HG02759 (cell line): ENCODE data around the gene TRAPPC4.
"Not testable (repeated sequence)": the region's sequence is repeated elsewhere in the genome, so short reads cannot be mapped to it uniquely, and the experiment has no call there.

ENCODE experiments used
- ATAC-seq: cut with Tn5 transposase; IDR thresholded peaks from one replicate; pipeline ENCODE4 v1.9.1; 2021; ENCODE audit warnings: mild to moderate bottlenecking, moderate library complexity; ENCODE audit not compliant: unreplicated experiment

Gene TRAPPC4

DNA sequence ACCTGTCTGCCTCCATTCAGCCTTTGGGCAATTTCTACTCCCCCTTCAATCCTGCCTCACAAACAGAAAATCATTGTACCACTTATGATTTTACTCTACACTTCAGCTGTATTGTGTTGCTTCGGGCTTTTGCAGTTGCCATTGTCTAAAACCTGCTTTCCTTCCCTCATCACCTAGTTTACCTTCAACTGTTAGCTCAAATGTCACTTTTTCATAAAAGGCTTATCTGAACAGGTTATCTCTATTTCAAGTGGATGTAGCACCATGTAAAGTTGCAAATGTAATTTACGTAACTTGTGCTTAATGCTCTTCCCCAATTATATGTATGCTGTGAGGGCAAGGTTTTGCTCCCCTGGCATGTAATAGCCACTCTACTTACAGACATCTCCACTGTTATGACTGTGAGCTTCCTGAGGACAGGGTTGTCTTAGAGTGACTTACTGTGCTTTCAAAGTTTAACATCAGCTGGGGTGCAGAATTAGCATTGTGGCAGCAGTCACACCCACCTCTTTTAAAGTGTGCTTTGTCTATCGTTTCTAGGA is 5.9 kb upstream of the TRAPPC4 start:
- ATAC-seq: no peak

DNA sequence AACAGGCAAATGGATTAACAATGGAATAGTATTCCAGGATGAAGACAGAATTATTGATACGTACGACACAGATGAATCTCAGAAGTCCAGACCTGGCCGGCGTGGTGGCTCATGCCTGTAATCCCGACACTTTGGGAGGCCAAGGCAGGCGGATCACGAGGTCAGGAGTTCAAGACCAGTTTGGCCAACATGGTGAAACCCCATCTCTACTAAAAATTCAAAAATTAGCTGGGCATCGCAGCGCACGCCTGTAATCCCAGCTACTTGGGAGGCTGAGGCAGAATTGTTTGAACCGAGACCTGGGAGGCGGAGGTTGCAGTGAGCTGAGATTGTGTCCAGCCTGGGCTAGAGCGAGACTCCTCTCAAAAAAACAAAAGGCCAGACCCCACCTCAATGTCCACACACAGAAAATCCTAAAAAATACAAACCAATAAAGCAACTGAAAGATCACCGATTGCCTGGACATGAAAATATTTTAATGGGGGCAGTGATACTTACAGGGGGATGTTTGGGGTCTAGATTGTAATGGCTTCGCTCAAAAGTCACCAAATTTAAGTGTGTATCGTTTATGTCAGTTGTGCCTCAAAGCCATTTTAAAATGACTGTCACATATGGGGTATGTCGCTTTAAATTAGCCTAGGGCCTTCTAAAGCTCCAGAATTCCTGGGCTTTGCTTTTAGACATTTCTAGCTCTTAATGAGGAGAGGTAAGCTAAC is 4.2 kb upstream of the TRAPPC4 start:
- ATAC-seq: no peak

DNA sequence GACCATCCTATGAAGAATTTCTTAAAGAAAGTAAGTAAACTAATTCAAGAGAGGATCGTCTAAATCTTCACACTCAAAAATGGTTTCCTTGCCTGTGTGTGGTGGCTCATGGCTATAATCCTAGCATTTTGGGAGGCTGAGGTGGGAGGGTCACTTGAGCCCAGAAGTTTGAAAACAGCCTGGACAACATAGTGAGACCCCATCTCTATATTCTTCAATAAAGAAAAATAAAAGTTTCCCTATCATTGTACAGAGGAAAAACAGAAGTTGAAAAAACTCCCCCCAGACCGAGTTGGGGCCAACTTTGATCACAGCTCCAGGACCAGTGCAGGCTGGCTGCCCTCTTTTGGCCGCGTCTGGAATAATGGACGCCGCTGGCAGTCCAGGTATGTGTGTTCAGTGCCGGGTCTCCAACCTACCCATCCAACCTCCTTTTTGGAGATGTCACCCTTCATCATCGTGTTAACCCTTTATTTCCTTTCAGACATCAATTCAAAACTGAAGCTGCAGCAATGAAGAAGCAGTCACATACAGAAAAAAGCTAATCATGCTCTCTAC is 3.4 kb upstream of the TRAPPC4 start:
- ATAC-seq: no peak

DNA sequence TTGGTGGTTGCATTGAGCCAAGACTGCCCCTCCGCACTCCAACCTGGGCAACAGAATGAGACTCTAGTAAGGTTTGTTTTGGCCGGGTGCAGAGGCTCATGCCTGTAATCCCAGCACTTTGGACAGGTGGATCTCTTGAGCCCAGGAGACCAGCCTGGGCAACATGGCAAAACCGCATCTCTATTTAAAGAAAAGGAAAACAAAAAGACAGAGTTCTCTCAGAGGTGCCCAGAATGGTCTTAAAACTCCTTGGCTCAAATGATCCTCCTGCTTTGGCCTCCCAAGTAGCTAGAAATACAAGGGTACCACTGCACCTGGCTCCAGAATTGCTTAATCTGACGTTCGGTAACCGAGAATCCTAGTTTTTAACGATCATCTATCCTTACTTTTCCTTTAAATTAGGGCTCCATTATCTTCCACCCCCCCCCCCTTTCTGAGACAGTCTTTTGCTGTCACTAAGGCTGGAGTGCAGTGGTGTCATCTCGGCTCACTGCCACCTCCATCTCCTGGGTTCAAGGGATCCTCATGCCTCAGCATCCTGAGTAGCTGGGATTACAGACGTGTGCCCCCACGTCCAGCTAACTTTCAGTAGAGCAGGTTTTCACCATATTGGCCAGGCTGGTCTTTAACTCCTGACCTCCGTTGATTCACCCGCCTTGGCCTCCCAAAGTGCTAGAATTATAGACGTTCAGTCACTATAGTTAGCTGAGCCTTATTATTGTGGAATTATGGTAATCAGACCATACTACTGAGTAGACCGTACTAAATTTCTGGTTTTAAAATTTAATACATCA is 2.2 kb upstream of the TRAPPC4 start:
- no peak for ATAC-seq

DNA sequence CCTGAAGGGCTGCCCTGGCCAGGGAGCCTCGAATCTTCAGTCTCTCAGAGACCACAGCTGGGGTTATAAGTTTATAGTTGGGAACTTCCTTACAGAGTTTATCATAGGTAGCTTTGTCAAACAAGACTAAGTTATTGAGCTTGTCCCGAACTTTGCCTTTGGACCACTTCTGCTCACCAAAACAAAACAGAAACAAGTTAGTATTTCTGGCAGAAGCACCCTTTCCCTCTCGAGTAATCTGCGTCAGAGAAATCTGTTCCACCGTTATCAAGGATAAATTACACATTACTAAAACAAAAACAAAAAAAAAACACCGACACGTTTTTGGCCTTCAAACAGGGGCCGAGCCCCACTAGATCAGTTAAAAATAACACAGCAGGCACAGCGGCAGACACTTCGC is 1.2 kb upstream of the TRAPPC4 start:
- not testable (repeated sequence) for ATAC-seq

DNA sequence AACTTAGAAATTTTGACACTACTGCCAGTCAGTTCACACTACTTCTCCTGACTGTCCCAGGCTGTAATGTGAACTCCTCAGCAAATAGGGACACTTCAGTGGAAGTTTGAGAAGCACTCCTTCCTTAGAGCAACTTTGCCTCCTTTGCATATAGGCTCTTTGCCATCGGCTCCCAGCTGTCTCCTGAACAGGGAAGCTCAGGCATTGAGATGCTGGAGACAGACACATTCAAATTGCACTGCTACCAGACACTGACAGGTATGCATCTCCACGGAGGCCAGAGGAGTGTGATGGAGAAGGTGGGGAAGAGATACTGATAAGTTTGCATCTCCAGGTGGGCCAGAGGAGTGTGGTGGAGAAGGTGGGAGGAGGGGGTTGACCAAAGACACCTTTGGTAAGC is 1.4 kb downstream of the TRAPPC4 start:
- no peak for ATAC-seq

DNA sequence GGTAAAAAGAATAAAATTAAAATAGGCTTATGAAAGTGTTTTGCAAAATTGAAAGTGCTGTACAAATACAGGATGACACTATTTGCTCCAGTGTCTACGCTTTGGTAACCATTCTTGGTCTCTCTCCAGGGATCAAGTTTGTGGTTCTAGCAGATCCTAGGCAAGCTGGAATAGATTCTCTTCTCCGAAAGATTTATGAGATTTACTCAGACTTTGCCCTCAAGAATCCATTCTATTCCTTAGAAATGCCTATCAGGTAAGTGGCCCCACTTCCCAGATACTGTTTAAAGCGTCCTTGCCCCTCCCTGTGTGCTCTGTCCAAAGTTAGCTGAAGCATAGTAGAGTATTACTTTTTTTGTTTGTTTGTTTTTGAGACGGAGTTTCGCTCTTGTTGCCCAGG is 3.1 kb downstream of the TRAPPC4 start:
- no peak for ATAC-seq

DNA sequence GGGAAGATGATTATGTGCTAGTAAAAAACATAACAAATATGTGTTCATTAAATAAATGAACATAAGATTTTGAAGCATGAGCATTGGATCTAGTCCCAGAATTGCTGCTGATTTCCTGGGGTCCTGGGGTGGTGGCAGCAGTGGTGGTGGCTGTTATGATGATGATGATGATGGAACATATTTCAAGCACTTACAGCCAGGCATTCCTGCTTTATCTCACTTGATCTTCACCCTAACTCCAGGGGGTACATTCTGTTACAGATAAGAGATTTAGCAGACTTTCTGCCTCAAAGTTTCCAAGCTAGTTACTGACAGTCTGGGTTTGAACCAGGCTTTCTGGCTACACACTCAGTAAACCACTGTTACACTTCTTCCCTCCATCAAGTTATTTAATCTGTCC is 5.2 kb downstream of the TRAPPC4 start:
- no peak for ATAC-seq

DNA sequence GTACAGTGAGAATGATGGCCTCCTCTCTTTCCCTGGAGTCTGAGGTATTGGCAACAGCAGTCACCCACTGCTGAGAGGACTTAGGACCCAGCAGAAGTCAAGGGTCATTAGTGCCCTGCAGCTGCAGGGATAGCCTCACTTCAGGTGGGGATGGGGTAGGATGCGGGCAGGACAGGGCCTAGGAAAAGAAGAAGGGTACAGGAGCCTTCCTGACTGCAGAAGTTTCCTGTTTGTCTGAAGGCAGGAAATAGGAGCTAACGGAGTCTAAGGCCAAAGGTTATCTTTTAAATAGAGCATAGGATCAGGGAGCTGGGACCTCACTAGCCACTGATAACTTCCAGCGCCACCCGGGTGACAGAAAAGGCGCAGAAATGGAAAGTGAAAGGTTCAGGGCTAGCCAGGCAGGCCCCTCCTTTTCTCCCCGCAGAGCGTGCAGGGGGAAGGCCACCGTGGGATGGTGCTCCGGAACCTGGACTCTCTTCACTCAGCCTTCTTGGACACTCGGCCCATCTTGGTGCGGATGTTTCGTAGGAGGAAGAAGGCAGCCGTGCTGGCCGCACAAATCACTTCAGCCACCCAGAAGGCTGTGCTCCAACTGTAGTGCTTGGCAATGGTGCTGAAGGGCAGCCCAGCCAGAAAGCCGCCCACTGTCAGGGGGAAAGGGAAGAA is 6.0 kb downstream of the TRAPPC4 start:
- no peak for ATAC-seq

DNA sequence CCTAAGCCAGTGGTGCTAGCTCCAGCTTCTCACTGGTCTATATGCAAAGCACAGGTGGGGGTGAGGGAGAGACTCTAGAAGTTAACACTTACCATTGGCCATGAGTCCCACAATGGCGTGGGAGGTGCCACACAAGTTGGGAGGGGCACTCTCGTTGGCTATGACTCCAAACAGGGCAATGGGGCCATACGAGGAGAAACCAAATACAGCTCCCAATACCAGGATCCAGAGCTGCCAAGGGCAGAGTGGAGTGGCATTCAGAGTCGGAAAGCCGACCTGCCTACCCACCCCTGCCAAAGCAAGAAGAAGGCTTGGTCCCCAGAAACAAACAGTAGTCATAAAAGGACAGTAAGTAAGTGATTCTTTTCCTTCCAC is 6.5 kb downstream of the TRAPPC4 start:
- ATAC-seq: no peak

DNA sequence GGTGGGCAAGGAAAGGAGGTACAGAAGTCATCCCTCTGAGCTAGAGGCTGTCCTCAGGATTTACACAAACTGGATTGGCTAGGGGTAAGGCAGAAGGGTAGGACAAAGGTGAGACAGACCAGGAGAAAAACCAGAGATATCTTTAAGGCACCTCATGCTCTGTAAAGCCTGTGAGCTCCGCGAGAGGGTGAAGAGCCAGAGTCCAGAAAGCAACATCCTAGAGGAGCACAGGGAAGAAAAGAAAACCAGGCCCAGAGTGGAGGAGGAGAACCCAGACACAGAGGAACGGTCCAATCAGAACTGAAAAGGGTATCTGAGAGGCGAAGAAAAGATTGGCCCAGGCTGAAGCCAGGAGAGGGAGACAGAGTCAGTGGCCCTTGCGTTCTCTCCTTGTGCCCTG is 7.0 kb downstream of the TRAPPC4 start:
- ATAC-seq: no peak

DNA sequence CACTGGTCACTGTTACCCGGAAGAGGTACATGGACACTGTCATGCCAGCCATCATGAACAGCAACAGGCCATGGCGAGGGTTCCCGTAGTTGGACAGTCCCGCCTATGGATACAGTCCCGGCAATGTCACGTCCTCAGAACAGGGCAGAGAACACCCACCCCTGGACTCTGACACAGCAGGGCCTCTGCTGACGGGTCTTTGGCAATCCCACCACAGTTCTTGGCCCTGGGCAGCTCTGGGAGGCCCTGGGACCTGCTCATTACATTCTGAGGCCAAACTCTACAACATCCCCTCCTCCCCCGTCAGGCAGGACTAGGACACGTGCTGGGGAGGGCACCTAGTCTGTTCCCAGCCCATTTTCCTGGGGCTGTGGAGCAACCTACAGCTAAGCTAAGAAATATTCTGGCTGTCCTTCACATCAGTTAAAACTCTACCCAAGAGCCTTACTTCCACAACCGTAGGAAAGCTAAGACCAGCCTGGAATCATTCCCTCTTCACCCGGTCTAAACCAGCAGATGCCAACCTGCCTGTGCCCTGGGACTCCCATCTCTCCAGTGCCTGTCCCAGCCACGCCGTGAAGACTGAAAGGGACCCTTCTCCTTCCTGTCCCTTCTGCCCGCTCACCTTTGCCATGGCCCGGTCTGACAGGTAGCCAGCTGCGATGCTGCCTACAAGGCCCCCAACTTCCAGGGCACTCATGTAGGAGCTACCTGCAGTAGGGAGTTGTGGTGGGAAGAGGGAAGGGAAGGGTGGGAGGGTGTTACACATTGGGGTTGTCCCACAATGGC is 7.6 kb downstream of the TRAPPC4 start:
- ATAC-seq: no peak

DNA sequence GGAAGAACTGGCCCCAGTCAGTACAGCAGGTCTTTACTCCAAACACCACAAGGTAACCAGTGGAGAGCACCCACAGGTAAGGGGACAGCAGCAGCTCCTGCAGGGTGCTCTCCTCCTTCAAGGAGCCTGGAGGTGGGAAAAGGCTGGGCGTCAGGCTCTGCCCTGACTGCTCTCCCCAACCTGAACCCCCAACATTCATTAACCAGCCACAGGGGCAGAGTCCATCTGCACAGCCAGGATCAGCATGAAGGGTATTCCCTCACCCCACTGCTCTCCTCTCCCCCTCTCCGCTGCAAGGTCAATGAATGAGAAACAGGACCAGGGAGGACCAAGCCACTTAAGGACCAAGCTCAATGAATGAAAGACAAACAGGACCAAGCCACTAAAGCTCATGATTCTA is 8.4 kb downstream of the TRAPPC4 start:
- ATAC-seq: no peak

DNA sequence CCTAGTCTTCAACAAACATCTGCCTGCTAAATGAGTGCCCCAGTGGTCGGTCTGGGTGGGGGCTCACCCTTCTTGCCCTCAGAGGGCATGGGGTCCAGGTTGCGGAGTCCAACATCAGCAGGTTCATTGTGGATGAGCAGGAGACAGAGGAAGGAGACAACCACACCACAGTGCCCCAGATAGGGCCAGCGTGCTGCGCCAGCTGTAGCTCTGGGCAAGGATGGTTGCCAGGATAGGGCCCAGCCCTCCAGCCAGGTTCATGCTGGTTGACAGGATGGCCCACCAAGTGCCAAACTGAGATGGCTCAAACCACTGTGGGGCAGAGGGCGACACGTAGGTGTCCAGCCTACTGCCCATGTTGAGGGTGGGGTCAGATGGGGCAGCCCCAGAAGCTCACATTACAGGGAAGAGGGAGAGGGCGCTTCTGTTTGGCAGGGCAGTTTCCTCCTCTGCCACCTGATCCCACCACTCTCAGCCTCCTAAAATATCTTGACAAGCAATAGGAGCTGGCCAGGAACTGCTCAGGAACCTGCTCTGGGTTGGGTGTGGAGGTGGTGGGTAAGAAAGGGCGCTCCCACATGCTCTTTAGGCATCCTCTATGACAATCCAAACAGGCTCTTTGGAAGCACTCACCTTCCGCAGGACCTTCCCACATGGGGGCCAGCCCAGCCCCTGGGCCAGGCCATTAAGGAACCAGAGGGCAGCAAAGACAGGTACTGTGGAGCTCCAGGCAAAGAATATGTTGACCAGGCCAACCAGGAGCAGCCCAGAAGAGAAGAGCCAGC is 9.2 kb downstream of the TRAPPC4 start:
- no peak for ATAC-seq

DNA sequence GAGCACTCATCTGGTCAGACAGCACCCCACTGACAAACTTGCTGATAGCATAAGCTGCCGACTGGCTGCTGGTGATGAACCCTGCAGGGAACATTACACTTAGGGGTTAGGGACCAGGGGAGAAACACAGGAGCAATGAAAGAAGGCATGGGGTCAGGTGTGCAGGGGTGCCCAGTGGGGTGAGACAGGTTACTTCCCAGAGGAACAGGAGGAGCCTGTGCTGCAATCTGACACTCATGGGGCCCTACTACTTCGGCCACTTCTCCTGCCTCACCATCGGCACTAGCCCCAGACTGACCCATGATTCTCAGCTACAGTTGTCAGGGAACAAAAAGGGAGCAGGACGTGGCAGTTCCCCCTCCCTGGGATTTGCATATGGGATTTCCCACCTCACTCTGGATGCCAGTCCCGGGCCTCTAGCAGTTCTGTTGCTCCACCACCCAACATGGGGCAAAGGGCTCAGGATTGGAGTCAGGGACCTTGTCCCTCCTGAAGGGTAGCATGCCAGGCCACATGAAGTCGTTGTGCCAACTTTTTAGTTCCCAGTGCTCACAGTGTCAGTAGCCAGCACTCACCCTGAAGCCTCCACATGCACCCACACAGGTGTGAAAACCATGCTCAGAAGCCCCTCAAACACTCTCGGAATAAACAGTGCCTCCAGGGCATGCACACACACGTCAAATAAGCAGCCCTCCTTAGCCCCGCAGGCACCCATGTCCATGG is 9.9 kb downstream of the TRAPPC4 start:
- ATAC-seq: no peak

DNA sequence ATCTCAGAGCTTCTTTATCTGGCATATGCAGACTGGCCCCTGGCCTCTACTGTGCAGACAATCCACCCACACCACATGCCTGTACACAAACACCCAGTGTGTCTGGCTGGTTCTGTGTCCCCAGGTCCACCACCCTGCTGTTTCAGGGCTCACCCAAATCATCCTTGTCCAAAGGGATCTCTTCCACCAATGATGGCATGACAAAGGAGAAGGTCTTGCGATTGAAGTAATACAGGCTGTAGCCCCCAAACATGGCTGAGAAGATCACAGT is 10.4 kb downstream of the TRAPPC4 start:
- ATAC-seq: no peak

DNA sequence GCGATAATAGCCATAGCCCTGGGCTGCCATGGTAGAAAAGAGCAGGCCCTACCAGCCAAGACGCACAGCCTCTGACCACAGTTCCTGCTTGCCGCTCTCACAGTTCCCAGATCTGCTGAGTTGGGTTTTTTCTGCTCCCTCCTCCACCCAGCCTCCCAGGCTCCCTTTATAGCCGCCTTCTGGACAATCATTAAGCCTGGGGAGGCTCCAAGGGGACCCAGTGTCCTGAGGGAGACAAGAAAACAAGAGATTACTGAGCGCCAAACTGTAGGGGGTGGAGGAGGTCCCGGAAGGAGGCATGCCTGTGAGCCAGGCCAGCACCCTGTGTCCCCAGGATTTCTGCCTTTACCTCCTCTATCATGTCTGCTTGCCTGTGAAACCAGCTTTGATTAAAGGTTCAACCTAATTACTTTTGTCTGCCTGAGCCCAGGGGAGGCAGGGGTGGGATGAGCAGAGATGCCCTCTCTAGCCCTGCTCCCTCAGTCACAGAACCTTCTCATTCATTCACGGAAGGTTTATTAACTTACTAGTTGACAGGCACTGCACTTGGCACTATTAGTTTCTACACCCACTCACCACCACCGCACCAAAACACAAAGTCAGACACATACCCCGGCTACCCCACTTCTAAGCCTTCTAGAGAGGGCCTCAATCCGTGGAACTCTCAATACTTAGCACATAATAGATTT is 10.9 kb downstream of the TRAPPC4 start:
- ATAC-seq: peak; percentile 21

DNA sequence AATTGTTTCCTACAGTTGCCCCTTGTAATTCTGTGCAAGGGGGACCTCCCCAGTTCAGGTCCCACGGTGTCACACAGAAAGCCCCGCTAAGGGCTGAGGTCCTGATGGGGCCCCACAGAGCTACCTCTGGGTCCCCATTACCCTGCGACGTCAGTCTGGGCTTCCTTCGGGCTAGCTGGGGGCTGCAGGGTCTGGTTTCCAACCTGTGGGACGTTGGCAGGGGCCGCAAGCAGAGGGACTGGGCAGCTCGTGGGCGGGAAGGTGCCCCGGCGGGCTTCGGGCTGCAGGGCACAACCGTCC is 11.4 kb downstream of the TRAPPC4 start:
- peak; percentile 16 for ATAC-seq
